ENCODE data around the gene UQCR10. TPM values are rescaled to one million over a fixed set of nuclear protein-coding genes. Genes with fewer than 3 reads are reported as not detected.

The UQCR10 gene
- total and polyA plus RNA-seq, 8 donors: 2.0 to 307 (median 96.9) TPM

GRCh38 chr22:29732883-29733282 lies 34.3 kb upstream of the UQCR10 start:
- no peak for DNase-seq
- Histone ChIP-seq H3K36me3 (peaks cover 0 to 77% (median 66%) of the 10 kb centered on the region in 4 donors), H3K4me3 (no peak overlapping the region), H3K9me3 (no peaks in the 10 kb centered on the region), H3K4me1 (no peaks in the 10 kb centered on the region), H3K27ac (no peak overlapping the region), H3K27me3 (no peaks in the 10 kb centered on the region)
- TF ChIP-seq POLR2AphosphoS5 (IDR thresholded peaks at IDR 0.05) (no peak), EP300 (IDR thresholded peaks at IDR 0.05) (no peak), CTCF (IDR thresholded peaks at IDR 0.05) (no peak), POLR2A (IDR thresholded peaks at IDR 0.05) (no peak)
- 83 to 97% (median 90%) methylated on average over 6 of the region's 6 CpGs for WGBS, 5 donors
- intact Hi-C loops (cut with DNase I; ENCODE audit: low total_unique reads): no loop called here

GRCh38 chr22:29733362-29734201 lies 33.6 kb upstream of the UQCR10 start:
- no peak for TF ChIP-seq POLR2AphosphoS5 (IDR thresholded peaks at IDR 0.05)
- TF ChIP-seq CTCF (IDR thresholded peaks at IDR 0.05): no peak
- TF ChIP-seq POLR2A (IDR thresholded peaks at IDR 0.05): no peak
- no peak for TF ChIP-seq EP300 (IDR thresholded peaks at IDR 0.05)
- no peaks in the 10 kb centered on the region for H3K4me1 ChIP-seq
- no peak overlapping the region for H3K4me3 ChIP-seq
- no peak overlapping the region for H3K27ac ChIP-seq
- intact Hi-C loops (cut with DNase I; ENCODE audit: low total_unique reads): no loop called here
- DNase-seq: peak in 1 of 2 donors; percentile 55
- H3K36me3 ChIP-seq: peaks cover 0 to 84% (median 73%) of the 10 kb centered on the region in 4 donors
- 55 to 74% (median 70%) methylated on average over 13 to 19 of the region's 19 CpGs for WGBS, 5 donors
- no peaks in the 10 kb centered on the region for H3K9me3 ChIP-seq
- H3K27me3 ChIP-seq: no peaks in the 10 kb centered on the region

- H3K9me3 ChIP-seq: no peaks in the 10 kb centered on the region
- DNase-seq: no peak
- H3K36me3 ChIP-seq: peaks cover 0 to 86% (median 81%) of the 10 kb centered on the region in 4 donors
- no peaks in the 10 kb centered on the region for H3K27me3 ChIP-seq
- H3K4me3 ChIP-seq: no peak overlapping the region
- TF ChIP-seq EP300 (IDR thresholded peaks at IDR 0.05) (no peak), POLR2AphosphoS5 (IDR thresholded peaks at IDR 0.05) (no peak), POLR2A (IDR thresholded peaks at IDR 0.05) (no peak), CTCF (IDR thresholded peaks at IDR 0.05) (no peak)
- 87 to 95% (median 91%) methylated on average over 8 of the region's 8 CpGs for WGBS, 5 donors
- no peak overlapping the region for H3K27ac ChIP-seq
- intact Hi-C loops (cut with DNase I; ENCODE audit: low total_unique reads): no loop called here
- no peaks in the 10 kb centered on the region for H3K4me1 ChIP-seq
Observed at GRCh38 chr22:29734406-29734805, 32.8 kb upstream of the UQCR10 start.

- peaks cover 0 to 88% (median 82%) of the 10 kb centered on the region in 4 donors for H3K36me3 ChIP-seq
- H3K27me3 ChIP-seq: no peaks in the 10 kb centered on the region
- TF ChIP-seq POLR2A (IDR thresholded peaks at IDR 0.05): no peak
- TF ChIP-seq EP300 (IDR thresholded peaks at IDR 0.05): no peak
- TF ChIP-seq POLR2AphosphoS5 (IDR thresholded peaks at IDR 0.05): no peak
- TF ChIP-seq CTCF (IDR thresholded peaks at IDR 0.05): no peak
- no peak overlapping the region for H3K4me3 ChIP-seq
- H3K27ac ChIP-seq: no peak overlapping the region
- DNase-seq: no peak
- no peaks in the 10 kb centered on the region for H3K9me3 ChIP-seq
- intact Hi-C loops (cut with DNase I; ENCODE audit: low total_unique reads): no loop called here
- H3K4me1 ChIP-seq: no peaks in the 10 kb centered on the region
- WGBS, 5 donors: 64 to 84% (median 83%) methylated on average over 6 to 9 of the region's 9 CpGs
Observed at GRCh38 chr22:29734838-29735237, 32.3 kb upstream of the UQCR10 start.

Measured in stomach (tissue), 9 donors.